ENCODE results near the gene BRD4. TPM values are rescaled to one million over a fixed set of nuclear protein-coding genes. Genes with fewer than 3 reads are reported as not detected.

The BRD4 gene
- total and polyA plus RNA-seq, 2 donors (not counting 3 experiments of a cell fraction or from before 2014, with no cell fraction given): 14.9 to 125 TPM

- no peaks in the 10 kb centered on the region for H3K9me1 ChIP-seq (replicated peaks; ENCODE audit: control insufficient read depth, extremely low read depth, insufficient read depth, low read length)
- H3K27ac ChIP-seq (ENCODE audit: insufficient read depth, low read depth, low read length): no peak overlapping the region
- BruUV-seq (replicated peaks): no TSS peak
- POLR2A ChIA-PET: no interaction called here
- H3K9ac ChIP-seq (replicated peaks; ENCODE audit: extremely low read depth, insufficient read depth, low read length): no peak overlapping the region
- no peaks in the 10 kb centered on the region for H3K9me3 ChIP-seq (replicated peaks; ENCODE audit: control insufficient read depth, insufficient read depth, low read length)
- DNase-seq (ENCODE audit: low read depth, low spot score) (no peak), FAIRE-seq (no peak)
- H4K20me1 ChIP-seq (replicated peaks; ENCODE audit: control insufficient read depth, extremely low read depth, insufficient read depth, low read length): peaks cover 15% of the 10 kb centered on the region
- dilution Hi-C loops (cut with MboI; ENCODE audit: extremely low pct_ligation_motif_present, low sequenced_read_pairs): no loop called here
- intact Hi-C loops (cut with micrococcal nuclease): no loop called here
- H2AFZ ChIP-seq (ENCODE audit: low read depth, low read length): no peak overlapping the region
- no peaks in the 10 kb centered on the region for H3K27me3 ChIP-seq (ENCODE audit: control insufficient read depth in 2 of 2, insufficient read depth in 2 of 2, low read length in 2 of 2)
- peaks cover 100% of the 10 kb centered on the region for H3K79me2 ChIP-seq (ENCODE audit: control insufficient read depth, insufficient read depth, low read length)
- H3K36me3 ChIP-seq (ENCODE audit: control insufficient read depth in 2 of 2, extremely low read depth in 1 of 2, insufficient read depth in 2 of 2, low read length in 2 of 2): peaks cover 2 to 17% of the 10 kb centered on the region in 2 experiments
- CTCF ChIA-PET: no interaction called here
- no peak overlapping the region for H3K4me3 ChIP-seq (replicated peaks in 1 of 3; ENCODE audit: insufficient read depth in 1 of 3, low read depth in 1 of 3, low read length in 3 of 3)
- H3K4me1 ChIP-seq (ENCODE audit: control insufficient read depth, extremely low read depth, insufficient read depth, low read length): peaks cover 3% of the 10 kb centered on the region
- TF ChIP-seq POLR2A (IDR thresholded peaks at IDR 0.05; ENCODE audit: low read depth, low read length) (no peak), CTCF (IDR thresholded peaks at IDR 0.05; ENCODE audit: extremely low read depth in 1 of 2, insufficient read depth in 1 of 2, low read depth in 1 of 2, low read length in 2 of 2) (no peak), MAX (IDR thresholded peaks at IDR 0.05; ENCODE audit: insufficient read depth, insufficient read length) (no peak), MYC (IDR thresholded peaks at IDR 0.05; ENCODE audit: low read depth, low read length) (no peak), JUN (IDR thresholded peaks at IDR 0.05; ENCODE audit: borderline replicate concordance, insufficient read depth, insufficient read length, low read depth) (no peak), EZH2 (IDR thresholded peaks at IDR 0.05; ENCODE audit: borderline replicate concordance, low read depth, low read length, severe bottlenecking) (no peak), POLR2AphosphoS5 (IDR thresholded peaks at IDR 0.05; ENCODE audit: insufficient read depth, low read depth, low read length) (no peak), FOS (IDR thresholded peaks at IDR 0.05; ENCODE audit: borderline replicate concordance, insufficient read depth, low read length) (no peak), GATA2 (IDR thresholded peaks at IDR 0.05; ENCODE audit: insufficient read depth, insufficient read length, low read depth, low read length) (no peak)
- H3K4me2 ChIP-seq (ENCODE audit: insufficient read depth, low read length): no peak overlapping the region
Measured at GRCh38 chr19:15276620-15277215, 55.6 kb downstream of the BRD4 start.
